HepG2 (cell line): ENCODE data around the gene SPAG9. TPM values are rescaled to one million over a fixed set of nuclear protein-coding genes. Genes with fewer than 3 reads are reported as not detected.

Experiments used
- ARNTL ChIP-seq: sonication (generic); formaldehyde crosslinking; IDR thresholded peaks from 2 replicates; pipeline ENCODE4 v1.4.0; 2020; ENCODE audit warnings: mild to moderate bottlenecking, missing genetic modification reagents
- CBX2 ChIP-seq, 2 experiments: fragments of 200-600 bp in 1 of 2; sonication (generic); formaldehyde crosslinking in 1 of 2; IDR thresholded peaks; 2 replicates each; pipeline versions ENCODE4 v1.7.0 to v1.8.1; 2018 to 2022; ENCODE audit warnings: low read depth in 2 of 2, low read length in 1 of 2, mild to moderate bottlenecking in 1 of 2, missing genetic modification reagents in 1 of 2
- CENPBD1 ChIP-seq: sonication (generic); formaldehyde crosslinking; IDR thresholded peaks from 2 replicates; pipeline ENCODE4 v1.8.0; 2022; ENCODE audit warnings: missing genetic modification reagents, low read depth, mild to moderate bottlenecking, borderline replicate concordance
- MLLT10 ChIP-seq: sonication (generic); formaldehyde crosslinking; IDR thresholded peaks from 2 replicates; pipeline ENCODE4 v1.4.0; 2020; ENCODE audit warnings: missing genetic modification reagents
- NCOR1 ChIP-seq: fragments of 200-600 bp; sonication (generic); IDR thresholded peaks from 2 replicates; pipeline ENCODE4 v1.7.0; 2017; ENCODE audit warnings: antibody characterized with exemption, low read length, borderline replicate concordance
- NR1H2 ChIP-seq: sonication (generic); formaldehyde crosslinking; IDR thresholded peaks from 2 replicates; pipeline ENCODE4 v1.8.1; 2022; ENCODE audit warnings: low read depth, missing genetic modification reagents, borderline replicate concordance
- NR2F1 ChIP-seq, 2 experiments: fragments of 450-650 bp in 1 of 2; formaldehyde crosslinking in 1 of 2; IDR thresholded peaks; 2 replicates each; pipeline versions ENCODE4 v1.5.0 to v1.6.1; 2016 to 2020; ENCODE audit warnings: mild to moderate bottlenecking in 1 of 2, missing compliant biosample characterization in 1 of 2, missing genetic modification reagents in 1 of 2, moderate library complexity in 1 of 2
- SNRNP70 ChIP-seq: fragments of 200-400 bp; formaldehyde crosslinking; IDR thresholded peaks from 2 replicates; pipeline ENCODE4 v1.6.1; 2017; ENCODE audit warnings: mild to moderate bottlenecking, low read depth, low read length, moderate library complexity
- SUZ12 ChIP-seq: fragments of 150-350 bp; IDR thresholded peaks from 2 replicates; pipeline ENCODE4 v1.6.1; 2014; ENCODE audit warnings: low read depth, low read length
- TFDP1 ChIP-seq: IDR thresholded peaks from 2 replicates; pipeline ENCODE4 v1.6.1; 2016; ENCODE audit warnings: missing compliant biosample characterization, missing genetic modification reagents, borderline replicate concordance
- TOPORS ChIP-seq: sonication (generic); formaldehyde crosslinking; IDR thresholded peaks from 2 replicates; pipeline ENCODE4 v1.8.0; 2023; ENCODE audit warnings: mild to moderate bottlenecking, missing genetic modification reagents
- ZNF230 ChIP-seq: sonication (generic); formaldehyde crosslinking; IDR thresholded peaks from 2 replicates; pipeline ENCODE4 v1.4.0; 2020; ENCODE audit warnings: mild to moderate bottlenecking, missing genetic modification reagents
- ZNF44 ChIP-seq: sonication (generic); formaldehyde crosslinking; IDR thresholded peaks from 2 replicates; pipeline ENCODE4 v1.5.1; 2020; ENCODE audit warnings: mild to moderate bottlenecking, missing genetic modification reagents
- ZNF512B ChIP-seq: sonication (generic); formaldehyde crosslinking; IDR thresholded peaks from 2 replicates; pipeline ENCODE4 v1.5.1; 2020; ENCODE audit warnings: missing genetic modification reagents, mild to moderate bottlenecking, borderline replicate concordance
- ZNF562 ChIP-seq: sonication (generic); formaldehyde crosslinking; IDR thresholded peaks from 2 replicates; pipeline ENCODE4 v1.8.0; 2022; ENCODE audit warnings: missing genetic modification reagents, borderline replicate concordance
- ZNF704 ChIP-seq: sonication (generic); formaldehyde crosslinking; IDR thresholded peaks from 2 replicates; pipeline ENCODE4 v1.8.1; 2023; ENCODE audit warnings: mild to moderate bottlenecking, inconsistent platforms, moderate library complexity, missing genetic modification reagents, borderline replicate concordance
- ZSCAN25 ChIP-seq: sonication (generic); formaldehyde crosslinking; IDR thresholded peaks from 2 replicates; pipeline ENCODE4 v1.8.0; 2022; ENCODE audit warnings: mild to moderate bottlenecking, missing genetic modification reagents
- polyA plus RNA-seq, 8 experiments: library from polyadenylated mRNA; depleted of rRNA in 3 of 8; stranded (reverse) in 7 of 8; unstranded in 1 of 8; fragments of >200 nt; fragmentation: Illumina TruSeq in 4 of 8; extraction: Trizol in 4 of 8; gene quantifications; 2 replicates each; pipeline versions ENCODE4 v1.2.1 to v1.2.3, GENCODE V29; 2011 to 2016; ENCODE audit warnings: low read depth in 4 of 8, missing spikeins in 1 of 8, mixed read lengths in 1 of 8; ENCODE audit not compliant: insufficient read depth in 1 of 8
- total RNA-seq, 5 experiments: library from RNA; depleted of rRNA; stranded (reverse); fragments of >200 nt; fragmentation: Illumina TruSeq; extraction: Trizol; gene quantifications; 2 replicates each; pipeline ENCODE4 v1.2.3, GENCODE V29; 2016; ENCODE audit warnings: low read depth in 1 of 5
- TF ChIP-seq, protein P1 (sequence below): sonication (generic); formaldehyde crosslinking; IDR thresholded peaks from 2 replicates; pipeline ENCODE4 v1.4.0; 2020; ENCODE audit warnings: missing genetic modification reagents
- TF ChIP-seq, protein P2 (sequence below): sonication (generic); formaldehyde crosslinking; IDR thresholded peaks from 2 replicates; pipeline ENCODE4 v1.5.0; 2020; ENCODE audit warnings: missing genetic modification reagents, mild to moderate bottlenecking, borderline replicate concordance
- TF ChIP-seq, protein P3 (sequence below): sonication (generic); formaldehyde crosslinking; IDR thresholded peaks from 2 replicates; pipeline ENCODE4 v1.4.0; 2020; ENCODE audit warnings: mild to moderate bottlenecking, missing genetic modification reagents

SPAG9 gene
- total and polyA plus RNA-seq, 2 of the 13 experiments (the other 11 are each of a cell fraction or from before 2014, with no cell fraction given), result 43.2 to 78.6 TPM

DNA sequence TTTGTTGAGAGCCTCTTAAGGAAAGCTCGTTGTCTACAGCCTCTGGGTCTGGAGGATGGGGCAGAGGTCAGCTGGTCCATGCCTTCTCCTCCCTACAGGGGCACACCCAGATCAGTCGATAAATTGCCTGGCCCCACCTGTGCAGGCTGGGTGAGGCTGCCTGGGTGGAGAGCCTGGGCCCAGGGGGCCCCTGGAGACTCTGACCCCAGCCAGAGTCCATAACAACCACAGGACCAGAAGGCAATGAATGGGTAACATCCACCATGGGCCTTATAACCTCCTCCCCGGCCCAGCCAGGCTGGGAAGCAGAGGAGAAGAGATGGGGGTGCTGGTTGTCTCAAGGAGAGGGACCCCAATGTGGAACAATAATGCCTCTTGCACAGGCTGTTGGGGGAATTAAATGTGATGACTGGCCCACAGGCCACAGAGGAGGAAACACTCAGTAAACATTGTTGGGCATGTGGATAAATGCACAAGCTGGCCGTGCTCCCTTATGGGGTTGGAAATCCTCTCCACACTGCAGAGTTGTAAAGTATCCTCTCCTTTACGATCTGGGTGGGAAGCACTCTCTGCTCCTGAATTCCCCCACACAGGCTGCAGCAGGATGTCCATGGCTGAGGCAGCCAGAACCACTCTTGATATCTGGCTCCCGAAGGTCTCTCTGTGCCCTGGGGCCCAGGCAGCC, 197.8 kb downstream of the SPAG9 start (continued):
- TF ChIP-seq NR1H2 (CRISPR knock-in tag) (no peak), TFDP1 (CRISPR knock-in tag) (no peak), ZNF704 (no peak), NR2F1 (CRISPR knock-in tag; IDR thresholded peaks at IDR 0.05) (no peak), TOPORS (CRISPR knock-in tag) (no peak), MLLT10 (CRISPR knock-in tag) (no peak), NCOR1 (no peak), ZSCAN25 (CRISPR knock-in tag) (peak; percentile 66; the same call in 1 of the 2 replicates), ARNTL (CRISPR knock-in tag) (peak; percentile 22; the same call in 1 of the 2 replicates), ZNF512B (CRISPR knock-in tag) (0 out of 2 replicates have a peak, but pooled peaks have one; percentile 49), ZNF562 (CRISPR knock-in tag) (no peak), ZNF44 (CRISPR knock-in tag) (no peak), ZNF230 (CRISPR knock-in tag) (no peak), CBX2 (IDR thresholded peaks at IDR 0.05; ENCODE audit: low read depth, low read length) (no peak), CBX2 (CRISPR knock-in tag; IDR thresholded peaks at IDR 0.05; ENCODE audit: low read depth) (no peak), SUZ12 (no peak), SNRNP70 (no peak), CENPBD1 (CRISPR knock-in tag) (no peak)
- TF ChIP-seq, protein P1, sequence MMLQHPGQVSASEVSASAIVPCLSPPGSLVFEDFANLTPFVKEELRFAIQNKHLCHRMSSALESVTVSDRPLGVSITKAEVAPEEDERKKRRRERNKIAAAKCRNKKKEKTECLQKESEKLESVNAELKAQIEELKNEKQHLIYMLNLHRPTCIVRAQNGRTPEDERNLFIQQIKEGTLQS, result no peak
- TF ChIP-seq, protein P2, sequence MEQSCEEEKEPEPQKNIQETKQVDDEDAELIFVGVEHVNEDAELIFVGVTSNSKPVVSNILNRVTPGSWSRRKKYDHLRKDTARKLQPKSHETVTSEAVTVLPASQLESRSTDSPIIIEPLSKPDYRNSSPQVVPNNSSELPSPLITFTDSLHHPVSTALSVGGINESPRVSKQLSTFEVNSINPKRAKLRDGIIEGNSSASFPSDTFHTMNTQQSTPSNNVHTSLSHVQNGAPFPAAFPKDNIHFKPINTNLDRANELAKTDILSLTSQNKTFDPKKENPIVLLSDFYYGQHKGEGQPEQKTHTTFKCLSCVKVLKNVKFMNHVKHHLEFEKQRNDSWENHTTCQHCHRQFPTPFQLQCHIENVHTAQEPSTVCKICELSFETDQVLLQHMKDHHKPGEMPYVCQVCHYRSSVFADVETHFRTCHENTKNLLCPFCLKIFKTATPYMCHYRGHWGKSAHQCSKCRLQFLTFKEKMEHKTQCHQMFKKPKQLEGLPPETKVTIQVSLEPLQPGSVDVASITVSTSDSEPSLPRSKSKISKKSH (CRISPR knock-in tag), result 0 out of 2 replicates have a peak, but pooled peaks have one; percentile 35
- TF ChIP-seq, protein P3, sequence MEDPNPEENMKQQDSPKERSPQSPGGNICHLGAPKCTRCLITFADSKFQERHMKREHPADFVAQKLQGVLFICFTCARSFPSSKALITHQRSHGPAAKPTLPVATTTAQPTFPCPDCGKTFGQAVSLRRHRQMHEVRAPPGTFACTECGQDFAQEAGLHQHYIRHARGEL (CRISPR knock-in tag), result 0 out of 2 replicates have a peak, but pooled peaks have one; percentile 7
